Breast epithelium (tissue), 3 donors: ENCODE measurements around the gene WDR93.

Experiments used
- POLR2A ChIP-seq: fragments of 450-650 bp; IDR thresholded peaks from one replicate; pipeline ENCODE4 v1.6.1; 2016; ENCODE audit warnings: antibody characterized with exemption, mild to moderate bottlenecking, moderate library complexity
- POLR2AphosphoS5 ChIP-seq, 3 donors: sonication (generic); formaldehyde crosslinking; IDR thresholded peaks; one replicate each; pipeline ENCODE4 v1.6.1; 2017; ENCODE audit warnings: antibody characterized with exemption in 3 of 3
- TF ChIP-seq, protein P1 (sequence below), 3 donors: fragments of 450-650 bp; IDR thresholded peaks; one replicate each; pipeline ENCODE4 v1.5.1; 2016 to 2017; ENCODE audit warnings: antibody characterized with exemption in 3 of 3, mild to moderate bottlenecking in 3 of 3, moderate library complexity in 3 of 3

DNA sequence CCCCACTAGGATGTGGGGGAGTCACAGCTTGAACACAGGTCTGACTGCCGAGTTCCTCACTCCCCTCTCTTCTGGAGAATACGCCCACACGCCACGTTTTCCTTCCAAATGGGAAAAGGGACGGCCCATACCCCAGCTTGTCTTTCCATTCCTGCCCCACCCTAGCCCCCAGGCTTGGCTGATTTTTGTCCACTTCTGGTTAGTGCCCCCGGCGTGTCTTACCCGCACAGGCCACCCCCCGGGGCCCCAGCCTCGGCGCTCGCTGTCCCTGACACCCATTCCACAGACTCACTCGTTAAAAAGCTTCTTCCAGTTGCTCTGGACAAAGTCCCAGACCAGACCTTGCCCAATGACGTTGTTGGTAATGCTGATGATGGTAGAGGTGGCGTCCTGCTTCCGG is 100.0 kb downstream of the WDR93 start:
- TF ChIP-seq, protein P1, sequence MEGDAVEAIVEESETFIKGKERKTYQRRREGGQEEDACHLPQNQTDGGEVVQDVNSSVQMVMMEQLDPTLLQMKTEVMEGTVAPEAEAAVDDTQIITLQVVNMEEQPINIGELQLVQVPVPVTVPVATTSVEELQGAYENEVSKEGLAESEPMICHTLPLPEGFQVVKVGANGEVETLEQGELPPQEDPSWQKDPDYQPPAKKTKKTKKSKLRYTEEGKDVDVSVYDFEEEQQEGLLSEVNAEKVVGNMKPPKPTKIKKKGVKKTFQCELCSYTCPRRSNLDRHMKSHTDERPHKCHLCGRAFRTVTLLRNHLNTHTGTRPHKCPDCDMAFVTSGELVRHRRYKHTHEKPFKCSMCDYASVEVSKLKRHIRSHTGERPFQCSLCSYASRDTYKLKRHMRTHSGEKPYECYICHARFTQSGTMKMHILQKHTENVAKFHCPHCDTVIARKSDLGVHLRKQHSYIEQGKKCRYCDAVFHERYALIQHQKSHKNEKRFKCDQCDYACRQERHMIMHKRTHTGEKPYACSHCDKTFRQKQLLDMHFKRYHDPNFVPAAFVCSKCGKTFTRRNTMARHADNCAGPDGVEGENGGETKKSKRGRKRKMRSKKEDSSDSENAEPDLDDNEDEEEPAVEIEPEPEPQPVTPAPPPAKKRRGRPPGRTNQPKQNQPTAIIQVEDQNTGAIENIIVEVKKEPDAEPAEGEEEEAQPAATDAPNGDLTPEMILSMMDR (IDR thresholded peaks at IDR 0.05): no peak
- TF ChIP-seq POLR2AphosphoS5 (IDR thresholded peaks at IDR 0.05): no peak
- no peak for TF ChIP-seq POLR2A
